CD4-positive, alpha-beta T cell (primary cell): Measurements from ENCODE around the gene PRPH. TPM values are rescaled to one million over a fixed set of nuclear protein-coding genes. Genes with fewer than 3 reads are reported as not detected.

Experiments used
- ATAC-seq: fragments of 200-7000 bp; cut with Tn5 transposase; one replicate; pipeline ENCODE4 v1.10.0; 2022; ENCODE audit warnings: mild to moderate bottlenecking; ENCODE audit not compliant: poor library complexity
- CTCF ChIA-PET: fragments of 350-600 bp; sonication (Branson Sonifier 250); formaldehyde crosslinking; loops from one replicate; lab custom pipeline; 2021; ENCODE audit warnings: antibody characterized with exemption, inconsistent platforms; lab: Charles Lee
- POLR2A ChIA-PET: fragments of 350-600 bp; sonication (Branson Sonifier 250); formaldehyde crosslinking; loops from one replicate; lab custom pipeline; 2021; ENCODE audit warnings: antibody characterized with exemption, inconsistent platforms; lab: Charles Lee
- DNase-seq, 14 experiments: peaks; one replicate each; pipeline ENCODE4 v3.0.0-alpha.2; 2013 to 2020; ENCODE audit warnings: mixed read lengths in 2 of 14
- H3K27ac ChIP-seq, 2 donors: one replicate each; pipeline versions ENCODE4 v1.5.1 to v1.7.0; 2013; ENCODE audit warnings: low read length in 2 of 2, low read depth in 1 of 2, mild to moderate bottlenecking in 1 of 2
- H3K27me3 ChIP-seq, 2 experiments: 1 replicate in 1 of 2; 2 replicates in 1 of 2; pipeline versions ENCODE4 v1.6.1 to v1.7.0; 2013; ENCODE audit warnings: low read length in 2 of 2, control low read depth in 1 of 2, mild to moderate bottlenecking in 1 of 2, moderate library complexity in 1 of 2; ENCODE audit not compliant: insufficient read depth in 2 of 2, control insufficient read depth in 1 of 2
- H3K36me3 ChIP-seq: one replicate; pipeline ENCODE4 v1.6.1; 2013; ENCODE audit warnings: low read length, control low read depth; ENCODE audit not compliant: insufficient read depth
- H3K4me1 ChIP-seq: one replicate; pipeline ENCODE4 v1.6.1; 2013; ENCODE audit warnings: low read length, control low read depth; ENCODE audit not compliant: insufficient read depth
- H3K4me3 ChIP-seq: one replicate; pipeline ENCODE4 v1.5.1; 2013; ENCODE audit warnings: mild to moderate bottlenecking, low read length, moderate library complexity
- H3K9me3 ChIP-seq, 2 experiments: 1 replicate in 1 of 2; 2 replicates in 1 of 2; pipeline versions ENCODE4 v1.6.1 to v1.7.0; 2013; ENCODE audit warnings: low read length in 2 of 2, mild to moderate bottlenecking in 2 of 2, control low read depth in 1 of 2, moderate library complexity in 1 of 2; ENCODE audit not compliant: control insufficient read depth in 1 of 2, insufficient read depth in 1 of 2
- H3K27ac Mint-ChIP-seq: one replicate; pipeline ENCODE4 v1.8.0; 2020; ENCODE audit warnings: mixed read lengths
- H3K27me3 Mint-ChIP-seq: one replicate; pipeline ENCODE4 v1.8.0; 2021; ENCODE audit warnings: mixed read lengths
- H3K36me3 Mint-ChIP-seq: one replicate; pipeline ENCODE4 v1.8.0; 2021; ENCODE audit warnings: low read depth, mixed read lengths
- H3K4me1 Mint-ChIP-seq: one replicate; pipeline ENCODE4 v1.8.0; 2021; ENCODE audit warnings: low read depth, mixed read lengths
- H3K4me3 Mint-ChIP-seq: one replicate; pipeline ENCODE4 v1.8.0; 2020; ENCODE audit warnings: mild to moderate bottlenecking, mixed read lengths
- H3K9me3 Mint-ChIP-seq: one replicate; pipeline ENCODE4 v1.8.0; 2020; ENCODE audit warnings: mixed read lengths
- intact Hi-C, 2 experiments: fragments of 100-400 bp; cut with DNase I in 1 of 2; cut with micrococcal nuclease in 1 of 2; formaldehyde crosslinking; loops; one replicate each; pipeline versions ENCODE4 v1.15.1 to v1.9.0; 2023 to 2025; cut with DNase I, micrococcal nuclease
- total RNA-seq, 174 experiments: library from RNA in 2 of 174; stranded (reverse) in 2 of 174; gene quantifications; one replicate each; pipeline ENCODE4 v1.2.3 and lab custom pipeline; 2021 to 2026
- TF ChIP-seq, protein P1 (sequence below): fragments of 200-600 bp; IDR thresholded peaks from one replicate; pipeline ENCODE4 v1.8.0; 2022; ENCODE audit warnings: antibody characterized with exemption, mild to moderate bottlenecking

The PRPH gene
- total RNA-seq, 2 experiments from 2014 or later: 0.56 TPM; not detected in 1

DNA sequence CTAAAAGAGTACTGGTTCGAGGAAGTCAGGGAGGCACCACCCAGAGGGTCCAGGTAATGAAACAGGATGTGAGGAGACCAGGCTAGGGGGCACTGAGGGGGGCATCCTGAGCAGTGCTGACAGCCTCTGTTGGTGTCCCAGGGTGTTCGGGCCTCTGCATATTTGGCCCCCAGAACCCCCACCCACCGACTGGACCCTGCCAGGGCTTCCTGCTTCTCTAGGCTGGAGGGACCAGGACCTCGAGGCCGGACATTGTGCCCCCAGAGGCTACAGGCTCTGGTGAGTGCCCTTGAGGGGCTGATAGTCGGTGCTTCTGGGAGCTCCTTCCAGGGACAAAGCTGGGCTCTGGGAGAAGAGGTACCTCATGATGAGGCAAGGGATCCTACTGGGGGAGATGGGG, 30.7 kb downstream of the PRPH start:
- Histone ChIP-seq H3K4me3 (no peak overlapping the region), H3K27me3 (no peaks in the 10 kb centered on the region), H3K4me1 (peaks cover 19% of the 10 kb centered on the region), H3K36me3 (no peaks in the 10 kb centered on the region), H3K9me3 (no peaks in the 10 kb centered on the region), H3K27ac (no peak overlapping the region)
- H3K9me3 Mint-ChIP-seq: no peaks in the 10 kb centered on the region
- DNase-seq (no peak), ATAC-seq (no peak)
- H3K27me3 Mint-ChIP-seq: no peaks in the 10 kb centered on the region
- H3K36me3 Mint-ChIP-seq: no peaks in the 10 kb centered on the region
- ChIA-PET CTCF (no interaction called here), POLR2A (no interaction called here)
- H3K27ac Mint-ChIP-seq: no peak overlapping the region
- TF ChIP-seq, protein P1, sequence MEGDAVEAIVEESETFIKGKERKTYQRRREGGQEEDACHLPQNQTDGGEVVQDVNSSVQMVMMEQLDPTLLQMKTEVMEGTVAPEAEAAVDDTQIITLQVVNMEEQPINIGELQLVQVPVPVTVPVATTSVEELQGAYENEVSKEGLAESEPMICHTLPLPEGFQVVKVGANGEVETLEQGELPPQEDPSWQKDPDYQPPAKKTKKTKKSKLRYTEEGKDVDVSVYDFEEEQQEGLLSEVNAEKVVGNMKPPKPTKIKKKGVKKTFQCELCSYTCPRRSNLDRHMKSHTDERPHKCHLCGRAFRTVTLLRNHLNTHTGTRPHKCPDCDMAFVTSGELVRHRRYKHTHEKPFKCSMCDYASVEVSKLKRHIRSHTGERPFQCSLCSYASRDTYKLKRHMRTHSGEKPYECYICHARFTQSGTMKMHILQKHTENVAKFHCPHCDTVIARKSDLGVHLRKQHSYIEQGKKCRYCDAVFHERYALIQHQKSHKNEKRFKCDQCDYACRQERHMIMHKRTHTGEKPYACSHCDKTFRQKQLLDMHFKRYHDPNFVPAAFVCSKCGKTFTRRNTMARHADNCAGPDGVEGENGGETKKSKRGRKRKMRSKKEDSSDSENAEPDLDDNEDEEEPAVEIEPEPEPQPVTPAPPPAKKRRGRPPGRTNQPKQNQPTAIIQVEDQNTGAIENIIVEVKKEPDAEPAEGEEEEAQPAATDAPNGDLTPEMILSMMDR: no peak
- H3K4me1 Mint-ChIP-seq: peaks cover 19% of the 10 kb centered on the region
- no peak overlapping the region for H3K4me3 Mint-ChIP-seq
- intact Hi-C loops: no loop called here

DNA sequence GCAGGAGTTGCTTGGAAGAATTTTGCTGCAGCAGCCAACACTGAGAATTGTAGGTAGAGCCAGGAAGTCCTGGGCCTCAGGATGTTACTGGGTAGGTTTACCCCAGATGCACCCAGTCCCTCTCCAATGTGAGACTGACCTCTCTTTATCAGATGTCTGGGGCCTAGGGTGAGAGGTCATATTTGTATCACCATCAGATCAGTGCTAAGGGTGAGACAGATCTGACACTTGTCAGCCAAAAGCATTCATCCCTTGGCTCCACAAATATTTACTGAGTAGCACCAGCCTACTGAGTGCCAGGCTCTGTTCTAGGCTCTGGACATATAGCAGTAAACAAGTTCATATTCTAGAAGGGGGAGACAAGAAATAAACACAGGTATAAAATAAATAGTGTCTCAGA, 32.4 kb downstream of the PRPH start:
- Histone ChIP-seq H3K9me3 (no peaks in the 10 kb centered on the region), H3K4me3 (no peak overlapping the region), H3K27ac (no peak overlapping the region), H3K27me3 (peaks cover 0 to 5% of the 10 kb centered on the region in 2 experiments), H3K4me1 (peaks cover 11% of the 10 kb centered on the region), H3K36me3 (no peaks in the 10 kb centered on the region)
- Mint-ChIP-seq H3K4me3 (no peak overlapping the region), H3K9me3 (no peaks in the 10 kb centered on the region), H3K27ac (no peak overlapping the region), H3K4me1 (peaks cover 11% of the 10 kb centered on the region), H3K27me3 (peaks cover 17% of the 10 kb centered on the region), H3K36me3 (no peaks in the 10 kb centered on the region)
- ATAC-seq: no peak
- ChIA-PET CTCF (no interaction called here), POLR2A (no interaction called here)
- DNase-seq: no peak
- intact Hi-C loops: no loop called here
- TF ChIP-seq, protein P1: no peak

DNA sequence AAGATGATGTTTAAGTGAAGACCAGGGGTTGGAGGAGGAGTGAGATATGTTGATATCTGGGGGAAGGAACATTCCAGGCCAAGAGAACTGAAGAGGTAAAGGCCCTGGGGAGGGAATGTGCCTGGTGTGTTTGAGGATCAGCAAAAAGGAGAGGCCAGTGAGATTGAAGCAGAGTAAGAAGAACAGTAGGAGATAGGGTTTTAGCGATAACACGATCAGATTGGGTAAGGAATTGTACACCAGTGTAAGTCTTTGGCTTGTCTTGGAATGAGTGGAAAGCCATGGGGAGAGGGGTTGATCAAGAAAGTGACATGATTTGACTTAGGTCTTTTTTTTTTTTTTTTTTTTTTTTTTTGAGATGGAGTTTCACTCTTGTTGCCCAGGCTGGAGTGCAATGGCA, 32.9 kb downstream of the PRPH start:
- Histone ChIP-seq H3K27ac (no peak overlapping the region), H3K27me3 (peaks cover 0 to 5% of the 10 kb centered on the region in 2 experiments), H3K4me3 (no peak overlapping the region), H3K36me3 (no peaks in the 10 kb centered on the region), H3K9me3 (no peaks in the 10 kb centered on the region), H3K4me1 (peaks cover 12% of the 10 kb centered on the region)
- DNase-seq (no peak), ATAC-seq (no peak)
- TF ChIP-seq, protein P1: no peak
- Mint-ChIP-seq H3K4me3 (no peak overlapping the region), H3K27me3 (peaks cover 22% of the 10 kb centered on the region), H3K27ac (no peak overlapping the region), H3K36me3 (no peaks in the 10 kb centered on the region), H3K4me1 (peaks cover 9% of the 10 kb centered on the region), H3K9me3 (no peaks in the 10 kb centered on the region)
- intact Hi-C loops: no loop called here
- POLR2A ChIA-PET: no interaction called here
- CTCF ChIA-PET: no interaction called here
